Dermis microvascular lymphatic vessel endothelial cell (primary cell): Measurements from ENCODE around the gene SLC25A23. TPM values are rescaled to one million over a fixed set of nuclear protein-coding genes. Genes with fewer than 3 reads are reported as not detected.
"Not testable (repeated sequence)": the region's sequence is repeated elsewhere in the genome, so short reads cannot be mapped to it uniquely, and the experiment has no call there.

Experiments used
- DNase-seq, 2 donors: peaks; one replicate each; pipeline versions ENCODE4 v3.0.0 to v3.0.0-alpha.2; 2010; ENCODE audit warnings: low read depth in 2 of 2
- total RNA-seq: library from RNA; depleted of rRNA; stranded (reverse); fragments of >200 nt; gene quantifications from 2 replicates; pipeline ENCODE4 v1.2.1, GENCODE V29; 2014

SLC25A23 gene
- 9.5 and 19.0 TPM in 2 replicates for total RNA-seq

- DNase-seq: peak; percentile 32 to 74
These were observed at the start of gene SLC25A23 for GRCh38 chr19:6459262-6460098. TSS of gene SLC25A23 (minus strand) at chr19:6459792. CDS start at chr19:6459628, 164 bp downstream.

- DNase-seq: not testable (repeated sequence)
These were observed 48.6 kb upstream of the SLC25A23 start for GRCh38 chr19:6508028-6508771.

GRCh38 chr19:6503407-6504201, 44.0 kb upstream of the SLC25A23 start:
- no peak for DNase-seq

GRCh38 chr19:6501740-6502648, 42.4 kb upstream of the SLC25A23 start, which contains the start of gene TUBB4A:
TSS of gene TUBB4A (minus strand) at chr19:6502309. CDS start at chr19:6502212, 97 bp downstream.
- DNase-seq: no peak

GRCh38 chr19:6500837-6501739, 41.5 kb upstream of the SLC25A23 start:
- no peak for DNase-seq

GRCh38 chr19:6499052-6499790, 39.6 kb upstream of the SLC25A23 start:
- DNase-seq: no peak

- DNase-seq: no peak
These were observed 38.9 kb upstream of the SLC25A23 start for GRCh38 chr19:6498294-6499036.

GRCh38 chr19:6495947-6496346, 36.4 kb upstream of the SLC25A23 start:
- no peak for DNase-seq

- no peak for DNase-seq
These were observed 34.9 kb upstream of the SLC25A23 start for GRCh38 chr19:6494438-6495036.

GRCh38 chr19:6491802-6492592, 32.4 kb upstream of the SLC25A23 start:
- DNase-seq: no peak

GRCh38 chr19:6490134-6490533, 30.5 kb upstream of the SLC25A23 start:
- no peak for DNase-seq

GRCh38 chr19:6489278-6490061, 29.9 kb upstream of the SLC25A23 start:
- no peak for DNase-seq

- DNase-seq: no peak
These were observed 25.2 kb upstream of the SLC25A23 start for GRCh38 chr19:6484831-6485230.

- no peak for DNase-seq
These were observed 24.6 kb upstream of the SLC25A23 start for GRCh38 chr19:6484230-6484629.

- no peak for DNase-seq
These were observed 23.6 kb upstream of the SLC25A23 start for GRCh38 chr19:6483235-6483634.

- DNase-seq: no peak
These were observed 22.7 kb upstream of the SLC25A23 start for GRCh38 chr19:6482343-6482686.
